HG03280 (cell line): ENCODE data around the gene DUS1L.

Experiments
- ATAC-seq: cut with Tn5 transposase; IDR thresholded peaks from one replicate; pipeline ENCODE4 v1.9.1; 2021; ENCODE audit warnings: mild to moderate bottlenecking, moderate library complexity; ENCODE audit not compliant: unreplicated experiment

DUS1L gene

GRCh38 chr17:82101301-82101715 is 35.7 kb upstream of the DUS1L start:
- ATAC-seq, result no peak

GRCh38 chr17:82100502-82101298 is 35.1 kb upstream of the DUS1L start:
- no peak for ATAC-seq

GRCh38 chr17:82098939-82099763 is 33.5 kb upstream of the DUS1L start:
- peak; percentile 16 for ATAC-seq

- peak; percentile 73 for ATAC-seq
These were observed 32.8 kb upstream of the DUS1L start, which contains the start of gene FASN for GRCh38 chr17:82098169-82098938. Gene FASN, minus strand, starts transcription at chr17:82098236. Its CDS starts 1,791 bp downstream, at chr17:82096445.

- no peak for ATAC-seq
These were observed 32.2 kb upstream of the DUS1L start for GRCh38 chr17:82097919-82098168.

GRCh38 chr17:82097184-82097918 is 31.7 kb upstream of the DUS1L start:
- peak; percentile 1 for ATAC-seq

GRCh38 chr17:82096709-82097183 is 31.1 kb upstream of the DUS1L start:
- no peak for ATAC-seq

GRCh38 chr17:82095777-82096708 is 30.4 kb upstream of the DUS1L start:
- ATAC-seq, result no peak

- no peak for ATAC-seq
These were observed 29.6 kb upstream of the DUS1L start for GRCh38 chr17:82094931-82095776.

- ATAC-seq, result no peak
These were observed 27.6 kb upstream of the DUS1L start for GRCh38 chr17:82092995-82093751.

- no peak for ATAC-seq
These were observed 27.0 kb upstream of the DUS1L start for GRCh38 chr17:82092628-82092994.

- ATAC-seq, result no peak
These were observed 26.5 kb upstream of the DUS1L start for GRCh38 chr17:82092094-82092586.

GRCh38 chr17:82091264-82092066 is 25.9 kb upstream of the DUS1L start:
- no peak for ATAC-seq

GRCh38 chr17:82090549-82091263 is 25.1 kb upstream of the DUS1L start:
- ATAC-seq, result no peak

- no peak for ATAC-seq
These were observed 24.3 kb upstream of the DUS1L start for GRCh38 chr17:82089723-82090548.
